Neural progenitor cell (in vitro differentiated cells): ENCODE results near the gene PLEKHA5. TPM values are rescaled to one million over a fixed set of nuclear protein-coding genes. Genes with fewer than 3 reads are reported as not detected.
A peak's percentile ranks its signal among the peaks of the same experiment; 100 is the strongest.

ENCODE experiments used
- DNase-seq: peaks from one replicate; pipeline ENCODE4 v3.0.0-alpha.2; 2016; ENCODE audit warnings: low spot score
- H2AFZ ChIP-seq: fragments of 200-600 bp; sonication (generic); replicated peaks from 2 replicates; pipeline ENCODE4 v1.6.1; 2016; ENCODE audit warnings: antibody characterized with exemption
- H3F3A ChIP-seq: fragments of 200-600 bp; sonication (generic); 2 replicates; pipeline ENCODE4 v1.6.1; 2016; ENCODE audit warnings: antibody characterized with exemption, low read depth
- H3K27ac ChIP-seq: fragments of 200-600 bp; sonication (generic); 2 replicates; pipeline ENCODE4 v1.5.1; 2016; ENCODE audit warnings: mild to moderate bottlenecking
- H3K27me3 ChIP-seq: fragments of 200-600 bp; sonication (generic); 2 replicates; pipeline ENCODE4 v1.6.1; 2016; ENCODE audit warnings: mild to moderate bottlenecking, moderate library complexity
- H3K36me3 ChIP-seq: fragments of 200-600 bp; sonication (generic); 2 replicates; pipeline ENCODE4 v1.5.1; 2016
- H3K4me1 ChIP-seq: fragments of 200-600 bp; sonication (generic); 2 replicates; pipeline ENCODE4 v1.6.1; 2016; ENCODE audit warnings: mixed run types
- H3K4me2 ChIP-seq: fragments of 200-600 bp; sonication (generic); 2 replicates; pipeline ENCODE4 v1.6.1; 2016
- H3K4me3 ChIP-seq: fragments of 200-600 bp; sonication (generic); 2 replicates; pipeline ENCODE4 v1.5.1; 2016
- H3K79me2 ChIP-seq: fragments of 200-600 bp; sonication (generic); 2 replicates; pipeline ENCODE4 v1.6.1; 2016; ENCODE audit warnings: low read depth
- H3K9ac ChIP-seq: fragments of 200-600 bp; sonication (generic); 2 replicates; pipeline ENCODE4 v1.6.1; 2016
- H3K9me3 ChIP-seq: fragments of 200-600 bp; sonication (generic); 2 replicates; pipeline ENCODE4 v1.5.1; 2016; ENCODE audit warnings: low read depth
- H4K20me1 ChIP-seq: fragments of 200-600 bp; sonication (generic); 2 replicates; pipeline ENCODE4 v1.6.1; 2016; ENCODE audit warnings: low read depth
- H3K27ac Mint-ChIP-seq: 3 replicates; pipeline ENCODE4 v1.8.0; 2021; ENCODE audit warnings: mixed read lengths
- H3K27me3 Mint-ChIP-seq: 2 replicates; pipeline ENCODE4 v1.8.0; 2022; ENCODE audit warnings: low read depth, mild to moderate bottlenecking, inconsistent platforms, moderate library complexity, mixed read lengths; ENCODE audit not compliant: insufficient read depth
- H3K36me3 Mint-ChIP-seq: 3 replicates; pipeline ENCODE4 v1.8.0; 2021; ENCODE audit warnings: mixed read lengths
- H3K4me1 Mint-ChIP-seq: 3 replicates; pipeline ENCODE4 v1.8.0; 2021; ENCODE audit warnings: mixed read lengths
- H3K4me3 Mint-ChIP-seq: 3 replicates; pipeline ENCODE4 v1.8.0; 2021; ENCODE audit warnings: mild to moderate bottlenecking, moderate library complexity, mixed read lengths
- H3K9me3 Mint-ChIP-seq: 3 replicates; pipeline ENCODE4 v1.8.0; 2020; ENCODE audit warnings: mixed read lengths
- EZH2 ChIP-seq: fragments of 200-600 bp; sonication (generic); IDR thresholded peaks from 2 replicates; pipeline ENCODE4 v1.6.1; 2017; ENCODE audit warnings: antibody characterized with exemption, mild to moderate bottlenecking, moderate library complexity
- EZH2phosphoT487 ChIP-seq: fragments of 200-600 bp; sonication (generic); IDR thresholded peaks from 2 replicates; pipeline ENCODE4 v1.6.1; 2017; ENCODE audit warnings: antibody characterized with exemption
- total RNA-seq: library from RNA; depleted of rRNA; stranded (reverse); fragments of >200 nt; gene quantifications from 2 replicates; pipeline ENCODE4 v1.2.3, GENCODE V29; 2015; ENCODE audit warnings: low replicate concordance
- TF ChIP-seq, protein P1 (sequence below): fragments of 200-600 bp; sonication (generic); IDR thresholded peaks from 2 replicates; pipeline ENCODE4 v1.5.1; 2017; ENCODE audit warnings: antibody characterized with exemption, mild to moderate bottlenecking

PLEKHA5 gene
- total RNA-seq, 1 donor from 2014 or later, result 86.7 TPM

DNA sequence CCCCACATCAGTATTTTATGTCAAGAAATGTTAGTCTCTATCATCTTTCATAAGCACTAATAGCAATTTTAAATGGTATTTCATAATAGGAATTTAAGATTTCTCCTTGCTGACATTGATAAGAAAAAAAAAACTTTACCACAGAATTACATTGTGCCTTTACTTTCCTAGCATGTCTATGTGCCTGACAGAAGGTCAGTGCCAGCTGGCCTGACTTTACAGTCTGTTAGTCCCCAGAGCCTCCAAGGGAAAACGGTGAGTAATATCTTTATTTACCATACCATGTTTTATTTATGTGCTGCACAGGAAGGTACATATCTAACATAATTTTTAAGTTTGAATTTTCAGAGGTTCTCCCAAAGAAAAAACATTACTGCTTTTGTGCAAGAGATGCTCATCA is 157.8 kb downstream of the PLEKHA5 start:
- Histone ChIP-seq H3F3A (peaks cover 8% of the 10 kb centered on the region), H3K9me3 (no peaks in the 10 kb centered on the region), H3K36me3 (peaks cover 5% of the 10 kb centered on the region), H2AFZ (no peak overlapping the region), H3K79me2 (no peaks in the 10 kb centered on the region), H4K20me1 (peaks cover 7% of the 10 kb centered on the region), H3K4me3 (no peak overlapping the region), H3K27ac (no peak overlapping the region), H3K27me3 (no peaks in the 10 kb centered on the region), H3K4me2 (no peak overlapping the region), H3K4me1 (peaks cover 7% of the 10 kb centered on the region), H3K9ac (no peak overlapping the region)
- peaks cover 29% of the 10 kb centered on the region for H3K36me3 Mint-ChIP-seq
- H3K4me1 Mint-ChIP-seq, result no peaks in the 10 kb centered on the region
- TF ChIP-seq, protein P1, sequence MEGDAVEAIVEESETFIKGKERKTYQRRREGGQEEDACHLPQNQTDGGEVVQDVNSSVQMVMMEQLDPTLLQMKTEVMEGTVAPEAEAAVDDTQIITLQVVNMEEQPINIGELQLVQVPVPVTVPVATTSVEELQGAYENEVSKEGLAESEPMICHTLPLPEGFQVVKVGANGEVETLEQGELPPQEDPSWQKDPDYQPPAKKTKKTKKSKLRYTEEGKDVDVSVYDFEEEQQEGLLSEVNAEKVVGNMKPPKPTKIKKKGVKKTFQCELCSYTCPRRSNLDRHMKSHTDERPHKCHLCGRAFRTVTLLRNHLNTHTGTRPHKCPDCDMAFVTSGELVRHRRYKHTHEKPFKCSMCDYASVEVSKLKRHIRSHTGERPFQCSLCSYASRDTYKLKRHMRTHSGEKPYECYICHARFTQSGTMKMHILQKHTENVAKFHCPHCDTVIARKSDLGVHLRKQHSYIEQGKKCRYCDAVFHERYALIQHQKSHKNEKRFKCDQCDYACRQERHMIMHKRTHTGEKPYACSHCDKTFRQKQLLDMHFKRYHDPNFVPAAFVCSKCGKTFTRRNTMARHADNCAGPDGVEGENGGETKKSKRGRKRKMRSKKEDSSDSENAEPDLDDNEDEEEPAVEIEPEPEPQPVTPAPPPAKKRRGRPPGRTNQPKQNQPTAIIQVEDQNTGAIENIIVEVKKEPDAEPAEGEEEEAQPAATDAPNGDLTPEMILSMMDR, result no peak
- TF ChIP-seq EZH2, result no peak
- TF ChIP-seq EZH2phosphoT487, result no peak
- no peak overlapping the region for H3K27ac Mint-ChIP-seq
- no peak for DNase-seq
- H3K4me3 Mint-ChIP-seq, result no peak overlapping the region
- H3K9me3 Mint-ChIP-seq, result no peaks in the 10 kb centered on the region
- no peaks in the 10 kb centered on the region for H3K27me3 Mint-ChIP-seq

DNA sequence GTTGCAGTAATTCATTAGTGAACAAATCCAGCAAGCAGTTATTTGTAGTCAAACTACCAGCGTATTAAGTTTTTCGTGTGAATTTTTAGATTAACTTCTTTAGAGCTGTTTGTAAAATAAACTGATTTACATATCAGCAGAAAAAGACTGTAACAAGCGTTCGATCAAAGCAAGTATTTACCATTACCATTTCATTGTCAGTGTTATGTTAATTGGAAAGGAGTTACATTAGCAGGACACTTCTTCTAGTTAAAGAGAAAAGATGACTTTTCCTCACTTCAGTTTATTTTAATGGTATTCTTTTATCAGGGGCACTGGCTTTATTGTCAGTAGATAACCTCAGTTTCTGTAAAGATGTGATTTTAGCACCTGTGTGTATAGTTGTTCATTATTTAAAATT is 158.6 kb downstream of the PLEKHA5 start:
- no peak overlapping the region for H2AFZ ChIP-seq
- no peaks in the 10 kb centered on the region for H3K27me3 ChIP-seq
- Mint-ChIP-seq H3K27me3 (no peaks in the 10 kb centered on the region), H3K27ac (no peak overlapping the region), H3K9me3 (no peaks in the 10 kb centered on the region), H3K36me3 (peaks cover 28% of the 10 kb centered on the region), H3K4me3 (no peak overlapping the region), H3K4me1 (no peaks in the 10 kb centered on the region)
- TF ChIP-seq, protein P1, result no peak
- TF ChIP-seq EZH2phosphoT487, result no peak
- no peak for TF ChIP-seq EZH2
- peaks cover 7% of the 10 kb centered on the region for H4K20me1 ChIP-seq
- no peaks in the 10 kb centered on the region for H3K9me3 ChIP-seq
- no peak overlapping the region for H3K4me2 ChIP-seq
- H3K4me3 ChIP-seq, result no peak overlapping the region
- no peaks in the 10 kb centered on the region for H3K79me2 ChIP-seq
- no peak overlapping the region for H3K27ac ChIP-seq
- peaks cover 5% of the 10 kb centered on the region for H3K36me3 ChIP-seq
- DNase-seq, result no peak
- no peak overlapping the region for H3K9ac ChIP-seq
- peaks cover 7% of the 10 kb centered on the region for H3K4me1 ChIP-seq
- peaks cover 8% of the 10 kb centered on the region for H3F3A ChIP-seq

DNA sequence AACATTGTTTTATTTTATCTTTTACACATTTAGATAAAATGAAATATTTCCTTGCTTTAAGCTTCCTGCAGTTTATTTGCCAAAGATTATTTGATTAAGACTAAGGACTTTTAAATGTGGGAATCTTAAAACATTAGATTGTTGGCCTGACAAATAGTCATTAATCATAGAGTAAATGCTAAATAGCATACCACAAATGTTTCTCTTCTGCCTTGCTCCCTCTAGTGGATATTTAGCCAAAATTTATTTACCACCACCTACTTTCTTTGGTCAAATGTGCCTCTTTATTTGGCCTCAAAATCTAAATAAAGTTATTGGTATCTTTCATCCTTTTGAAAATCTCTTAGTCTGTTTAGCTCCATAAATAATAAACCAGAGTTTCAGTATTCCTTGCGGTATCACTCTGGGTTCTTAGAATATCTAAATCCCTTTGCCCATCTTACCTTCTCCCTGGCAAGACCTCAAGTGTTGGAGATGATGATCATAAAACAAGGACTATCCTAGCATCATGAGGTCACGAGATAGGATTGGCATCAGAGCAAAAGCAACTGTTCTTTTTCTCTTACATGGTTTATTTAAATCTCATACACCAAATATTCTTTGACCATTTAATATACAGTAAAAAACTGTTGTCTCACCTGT is 159.2 kb downstream of the PLEKHA5 start:
- Mint-ChIP-seq H3K27me3 (no peaks in the 10 kb centered on the region), H3K9me3 (no peaks in the 10 kb centered on the region), H3K27ac (no peak overlapping the region), H3K4me3 (no peak overlapping the region), H3K36me3 (peaks cover 25% of the 10 kb centered on the region), H3K4me1 (no peaks in the 10 kb centered on the region)
- Histone ChIP-seq H3K9me3 (no peaks in the 10 kb centered on the region), H3K27ac (no peak overlapping the region), H3K36me3 (peaks cover 5% of the 10 kb centered on the region), H3F3A (peaks cover 8% of the 10 kb centered on the region), H3K4me3 (no peak overlapping the region), H3K79me2 (no peaks in the 10 kb centered on the region), H4K20me1 (peaks cover 7% of the 10 kb centered on the region), H3K4me1 (peaks cover 7% of the 10 kb centered on the region), H3K4me2 (no peak overlapping the region), H3K9ac (no peak overlapping the region), H2AFZ (no peak overlapping the region), H3K27me3 (no peaks in the 10 kb centered on the region)
- TF ChIP-seq, protein P1, result peak; percentile 77
- no peak for TF ChIP-seq EZH2
- no peak for TF ChIP-seq EZH2phosphoT487
- DNase-seq, result peak; percentile 37
